ENCODE measurements around the gene PCLO. TPM values are rescaled to one million over a fixed set of nuclear protein-coding genes. Genes with fewer than 3 reads are reported as not detected.

Gene PCLO
- total and polyA plus RNA-seq, 4 donors, result 0.04 to 1.1 (median 0.48) TPM

GRCh38 chr7:82957521-82957920 is 205.2 kb downstream of the PCLO start:
- TF ChIP-seq RAD21 (IDR thresholded peaks at IDR 0.05) (no peak), CTCF (IDR thresholded peaks at IDR 0.05; ENCODE audit: low read depth, low read length, missing input control) (no peak)
- H3K9me3 ChIP-seq (ENCODE audit: control insufficient read depth in 4 of 4, low read length in 3 of 4), result no peaks in the 10 kb centered on the region
- WGBS, result 67% methylated on average over 1 of the region's 1 CpG

DNA sequence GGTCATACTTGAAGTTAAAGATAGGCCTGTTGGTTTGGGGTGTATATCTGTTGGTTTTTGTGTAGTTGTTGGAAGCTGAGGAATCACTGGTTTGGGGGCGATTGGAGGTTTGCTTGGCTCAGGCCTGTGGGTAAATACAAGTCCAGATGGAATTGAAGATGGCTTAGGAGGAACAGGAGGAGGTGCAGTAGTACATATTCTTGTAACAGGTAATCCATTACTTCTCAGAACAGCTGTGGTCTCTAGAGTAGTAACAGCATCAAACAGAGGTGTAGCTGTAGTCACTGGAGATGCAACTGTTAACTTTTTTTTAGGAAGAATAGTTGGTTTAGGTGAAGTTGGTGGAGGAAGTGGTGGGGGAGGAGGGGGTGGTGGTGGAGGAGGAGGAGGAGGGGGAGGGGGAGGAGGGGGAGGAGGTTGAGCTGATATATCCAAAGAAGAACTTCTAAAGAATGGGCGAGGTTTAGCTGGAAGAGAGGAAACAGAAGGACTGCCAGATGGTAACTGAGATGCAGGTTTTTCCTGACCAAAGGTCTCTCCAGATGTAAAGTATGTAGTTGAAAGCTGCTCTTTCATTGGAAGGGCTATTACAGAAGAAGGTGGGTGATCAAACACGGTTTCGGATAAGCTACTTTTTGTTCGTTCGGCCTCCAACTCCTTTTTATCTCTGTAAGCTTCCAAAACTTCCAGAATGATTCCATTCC is 209.2 kb downstream of the PCLO start:
- Histone ChIP-seq H3K4me3 (ENCODE audit: low read depth in 1 of 3, low read length in 3 of 3) (no peak overlapping the region), H3K36me3 (ENCODE audit: control insufficient read depth in 4 of 4, insufficient read depth in 3 of 4, low read depth in 1 of 4, low read length in 3 of 4) (no peaks in the 10 kb centered on the region), H3K27ac (ENCODE audit: low read depth in 1 of 2, low read length in 2 of 2) (no peak overlapping the region), H3K27me3 (ENCODE audit: control insufficient read depth in 4 of 4, insufficient read depth in 4 of 4, low read length in 3 of 4) (no peaks in the 10 kb centered on the region), H3K9me3 (ENCODE audit: control insufficient read depth in 4 of 4, low read length in 3 of 4) (no peaks in the 10 kb centered on the region), H3K4me1 (ENCODE audit: control insufficient read depth in 4 of 4, insufficient read depth in 4 of 4, low read length in 3 of 4) (no peaks in the 10 kb centered on the region), H3K9ac (ENCODE audit: low read depth in 1 of 2, low read length in 2 of 2) (no peak overlapping the region)
- TF ChIP-seq, protein P1, sequence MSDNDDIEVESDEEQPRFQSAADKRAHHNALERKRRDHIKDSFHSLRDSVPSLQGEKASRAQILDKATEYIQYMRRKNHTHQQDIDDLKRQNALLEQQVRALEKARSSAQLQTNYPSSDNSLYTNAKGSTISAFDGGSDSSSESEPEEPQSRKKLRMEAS (IDR thresholded peaks at IDR 0.05), result no peak
- TF ChIP-seq GABPA (IDR thresholded peaks at IDR 0.05 in 1 of 2, conservative IDR thresholded peaks at IDR 0.05 in 1 of 2), result no peak
- TF ChIP-seq SP1 (IDR thresholded peaks at IDR 0.05), result no peak
- TF ChIP-seq ZBTB33 (IDR thresholded peaks at IDR 0.05), result no peak
- no peak for TF ChIP-seq TAF1 (conservative IDR thresholded peaks at IDR 0.05)
- TF ChIP-seq NR2F2 (IDR thresholded peaks at IDR 0.05), result no peak
- no peak for TF ChIP-seq FOXA1 (IDR thresholded peaks at IDR 0.05)
- no peak for TF ChIP-seq HNF4A (conservative IDR thresholded peaks at IDR 0.05)
- no peak for TF ChIP-seq CTCF (IDR thresholded peaks at IDR 0.05; ENCODE audit: low read depth, low read length, missing input control)
- TF ChIP-seq RAD21 (IDR thresholded peaks at IDR 0.05), result no peak
- no peak for TF ChIP-seq RXRA (IDR thresholded peaks at IDR 0.05)
- TF ChIP-seq, protein P2, sequence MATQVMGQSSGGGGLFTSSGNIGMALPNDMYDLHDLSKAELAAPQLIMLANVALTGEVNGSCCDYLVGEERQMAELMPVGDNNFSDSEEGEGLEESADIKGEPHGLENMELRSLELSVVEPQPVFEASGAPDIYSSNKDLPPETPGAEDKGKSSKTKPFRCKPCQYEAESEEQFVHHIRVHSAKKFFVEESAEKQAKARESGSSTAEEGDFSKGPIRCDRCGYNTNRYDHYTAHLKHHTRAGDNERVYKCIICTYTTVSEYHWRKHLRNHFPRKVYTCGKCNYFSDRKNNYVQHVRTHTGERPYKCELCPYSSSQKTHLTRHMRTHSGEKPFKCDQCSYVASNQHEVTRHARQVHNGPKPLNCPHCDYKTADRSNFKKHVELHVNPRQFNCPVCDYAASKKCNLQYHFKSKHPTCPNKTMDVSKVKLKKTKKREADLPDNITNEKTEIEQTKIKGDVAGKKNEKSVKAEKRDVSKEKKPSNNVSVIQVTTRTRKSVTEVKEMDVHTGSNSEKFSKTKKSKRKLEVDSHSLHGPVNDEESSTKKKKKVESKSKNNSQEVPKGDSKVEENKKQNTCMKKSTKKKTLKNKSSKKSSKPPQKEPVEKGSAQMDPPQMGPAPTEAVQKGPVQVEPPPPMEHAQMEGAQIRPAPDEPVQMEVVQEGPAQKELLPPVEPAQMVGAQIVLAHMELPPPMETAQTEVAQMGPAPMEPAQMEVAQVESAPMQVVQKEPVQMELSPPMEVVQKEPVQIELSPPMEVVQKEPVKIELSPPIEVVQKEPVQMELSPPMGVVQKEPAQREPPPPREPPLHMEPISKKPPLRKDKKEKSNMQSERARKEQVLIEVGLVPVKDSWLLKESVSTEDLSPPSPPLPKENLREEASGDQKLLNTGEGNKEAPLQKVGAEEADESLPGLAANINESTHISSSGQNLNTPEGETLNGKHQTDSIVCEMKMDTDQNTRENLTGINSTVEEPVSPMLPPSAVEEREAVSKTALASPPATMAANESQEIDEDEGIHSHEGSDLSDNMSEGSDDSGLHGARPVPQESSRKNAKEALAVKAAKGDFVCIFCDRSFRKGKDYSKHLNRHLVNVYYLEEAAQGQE (IDR thresholded peaks at IDR 0.05), result no peak
- TF ChIP-seq EGR1 (IDR thresholded peaks at IDR 0.05; ENCODE audit: low read depth in 2 of 2), result no peak
- TF ChIP-seq JUND (IDR thresholded peaks at IDR 0.05), result no peak
- no peak for TF ChIP-seq HNF4G (IDR thresholded peaks at IDR 0.05)
- TF ChIP-seq YY1 (IDR thresholded peaks at IDR 0.05), result no peak
- 81% methylated on average over 6 of the region's 6 CpGs for WGBS
- no peak for DNase-seq (ENCODE audit: low spot score)

More at GRCh38 chr7:82957521-82957920, 205.2 kb downstream of the PCLO start:
- H3K4me3 ChIP-seq (ENCODE audit: low read depth in 1 of 3, low read length in 3 of 3), result no peak overlapping the region
- DNase-seq (ENCODE audit: low spot score), result no peak
- no peaks in the 10 kb centered on the region for H3K27me3 ChIP-seq (ENCODE audit: control insufficient read depth in 4 of 4, insufficient read depth in 4 of 4, low read length in 3 of 4)
- no peaks in the 10 kb centered on the region for H3K36me3 ChIP-seq (ENCODE audit: control insufficient read depth in 4 of 4, insufficient read depth in 3 of 4, low read depth in 1 of 4, low read length in 3 of 4)
- no peak overlapping the region for H3K9ac ChIP-seq (ENCODE audit: low read depth in 1 of 2, low read length in 2 of 2)
- H3K27ac ChIP-seq (ENCODE audit: low read depth in 1 of 2, low read length in 2 of 2), result no peak overlapping the region
- no peaks in the 10 kb centered on the region for H3K4me1 ChIP-seq (ENCODE audit: control insufficient read depth in 4 of 4, insufficient read depth in 4 of 4, low read length in 3 of 4)

Data from liver (tissue), 9 donors.